Natural killer cell (primary cell): ENCODE results near the gene DDX60. TPM values are rescaled to one million over a fixed set of nuclear protein-coding genes. Genes with fewer than 3 reads are reported as not detected.
"Not testable (repeated sequence)": the region's sequence is repeated elsewhere in the genome, so short reads cannot be mapped to it uniquely, and the experiment has no call there.

ENCODE experiments used
- ATAC-seq, 3 donors: fragments of 150-1000 bp in 2 of 3; fragments of 200-7000 bp in 1 of 3; cut with Tn5 transposase; 1 replicate in 1 of 3; 2 replicates in 2 of 3; pipeline ENCODE4 v1.10.0; 2021; ENCODE audit warnings: mild to moderate bottlenecking in 2 of 3, moderate library complexity in 2 of 3
- DNase-seq, 2 donors: peaks; one replicate each; pipeline versions ENCODE4 v3.0.0 to v3.0.0-alpha.2; 2013 to 2021; ENCODE audit warnings: mixed read lengths in 1 of 2
- H3K27ac ChIP-seq: one replicate; pipeline ENCODE4 v1.5.1; 2013; ENCODE audit warnings: mild to moderate bottlenecking, low read length
- H3K27me3 ChIP-seq: one replicate; pipeline ENCODE4 v1.6.1; 2013; ENCODE audit warnings: low read length; ENCODE audit not compliant: control insufficient read depth, insufficient read depth
- H3K36me3 ChIP-seq: one replicate; pipeline ENCODE4 v1.6.1; 2013; ENCODE audit warnings: low read length; ENCODE audit not compliant: control insufficient read depth, insufficient read depth
- H3K4me1 ChIP-seq: one replicate; pipeline ENCODE4 v1.6.1; 2013; ENCODE audit warnings: low read length; ENCODE audit not compliant: control insufficient read depth, insufficient read depth
- H3K4me3 ChIP-seq: one replicate; pipeline ENCODE4 v1.5.1; 2013; ENCODE audit warnings: low read length
- H3K9me3 ChIP-seq: one replicate; pipeline ENCODE4 v1.6.1; 2013; ENCODE audit warnings: low read length; ENCODE audit not compliant: control insufficient read depth, insufficient read depth
- H3K27ac Mint-ChIP-seq, 2 donors: one replicate each; pipeline ENCODE4 v1.8.0; 2022; ENCODE audit warnings: mild to moderate bottlenecking in 2 of 2, mixed read lengths in 2 of 2, moderate library complexity in 1 of 2
- H3K27me3 Mint-ChIP-seq, 2 donors: one replicate each; pipeline ENCODE4 v1.8.0; 2022; ENCODE audit warnings: low read depth in 2 of 2, mixed read lengths in 2 of 2
- H3K36me3 Mint-ChIP-seq: one replicate; pipeline ENCODE4 v1.8.0; 2022; ENCODE audit warnings: mixed read lengths
- H3K4me1 Mint-ChIP-seq, 2 donors: one replicate each; pipeline ENCODE4 v1.8.0; 2022; ENCODE audit warnings: mixed read lengths in 2 of 2
- H3K4me3 Mint-ChIP-seq: one replicate; pipeline ENCODE4 v1.8.0; 2022; ENCODE audit warnings: mild to moderate bottlenecking, moderate library complexity, mixed read lengths
- H3K9me3 Mint-ChIP-seq, 2 donors: one replicate each; pipeline ENCODE4 v1.8.0; 2022; ENCODE audit warnings: mixed read lengths in 2 of 2
- CTCF ChIP-seq: fragments of 200-600 bp; IDR thresholded peaks from one replicate; pipeline ENCODE4 v1.8.0; 2022; ENCODE audit warnings: antibody characterized with exemption
- WGBS: methylation state at CpG from one replicate; pipeline ENCODE4 v1.1.7; 2013; ENCODE audit warnings: missing lambda C conversion rate; ENCODE audit not compliant: insufficient coverage; 5-methylcytosine and 5-hydroxymethylcytosine counted together
- intact Hi-C: fragments of 100-400 bp; cut with micrococcal nuclease; formaldehyde crosslinking; loops from one replicate; pipeline ENCODE4 v1.14.2; 2022
- total RNA-seq, 4 donors: library from RNA; stranded (reverse); fragments of 120-200 nt in 1 of 4; gene quantifications; one replicate each; pipeline versions ENCODE4 v1.2.3 to v1.2.4, GENCODE V29; 2013 to 2022

The DDX60 gene
- total RNA-seq, 3 donors from 2014 or later (not counting 1 experiment from before 2014, with no cell fraction given) = 29.4 to 37.2 (median 31.5) TPM

DNA sequence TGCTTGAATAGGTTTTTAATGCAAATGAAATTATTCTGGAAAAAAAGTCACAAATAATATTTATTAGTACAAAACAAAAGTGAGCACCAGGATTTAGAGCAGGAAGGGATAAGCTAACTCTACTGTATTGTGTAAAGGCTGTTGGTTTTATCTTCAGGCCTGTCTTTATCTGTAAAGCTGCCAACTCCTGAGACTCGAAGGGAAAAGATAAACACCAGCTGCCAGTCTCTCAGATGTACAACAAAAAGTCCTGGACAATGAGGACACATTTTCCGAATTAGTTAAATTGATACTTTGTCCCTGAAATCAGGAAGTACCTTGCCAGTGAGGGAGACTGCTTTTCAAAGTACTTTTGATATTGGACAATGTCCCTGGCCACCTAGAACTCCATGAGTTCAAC is 8.8 kb downstream of the DDX60 start:
- ATAC-seq (no peak), DNase-seq (no peak)
- Histone ChIP-seq H3K4me1 (no peaks in the 10 kb centered on the region), H3K36me3 (peaks cover 51% of the 10 kb centered on the region), H3K9me3 (no peaks in the 10 kb centered on the region), H3K27me3 (no peaks in the 10 kb centered on the region), H3K27ac (no peak overlapping the region), H3K4me3 (no peak overlapping the region)
- Mint-ChIP-seq H3K4me1 (peaks cover 17 to 33% of the 10 kb centered on the region in 2 donors), H3K4me3 (no peak overlapping the region), H3K36me3 (peaks cover 18% of the 10 kb centered on the region), H3K9me3 (no peaks in the 10 kb centered on the region), H3K27me3 (no peaks in the 10 kb centered on the region), H3K27ac (no peak overlapping the region)
- intact Hi-C loops = loop anchor here (10.0 kb wide), 2 partner anchors 695 to 1715 kb away; partner anchors contain the start of gene MFAP3L
- WGBS = 91% methylated on average over 2 of the region's 2 CpGs
- no peak for TF ChIP-seq CTCF

DNA sequence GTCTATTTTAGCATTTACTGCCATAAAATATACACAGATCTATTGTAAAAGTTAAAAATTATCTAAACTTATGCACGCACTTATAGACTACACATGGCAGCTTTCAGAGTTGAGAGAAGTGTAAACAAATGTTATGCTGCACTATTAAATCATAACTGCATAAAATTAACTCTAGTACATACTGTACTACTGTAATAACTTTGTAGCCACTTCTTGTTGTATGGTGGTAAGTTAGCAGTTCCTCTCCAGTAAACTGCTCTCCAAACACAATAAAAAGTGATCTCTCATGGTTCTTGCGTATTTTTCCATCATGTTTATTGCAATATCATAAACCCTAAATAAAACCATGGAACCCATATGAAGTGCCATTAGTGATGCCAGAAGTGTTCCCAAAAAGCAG is 9.6 kb downstream of the DDX60 start:
- peaks cover 13 to 27% of the 10 kb centered on the region in 2 donors for H3K4me1 Mint-ChIP-seq
- no CpG with 5 or more reads among the region's 2 CpGs for WGBS

DNA sequence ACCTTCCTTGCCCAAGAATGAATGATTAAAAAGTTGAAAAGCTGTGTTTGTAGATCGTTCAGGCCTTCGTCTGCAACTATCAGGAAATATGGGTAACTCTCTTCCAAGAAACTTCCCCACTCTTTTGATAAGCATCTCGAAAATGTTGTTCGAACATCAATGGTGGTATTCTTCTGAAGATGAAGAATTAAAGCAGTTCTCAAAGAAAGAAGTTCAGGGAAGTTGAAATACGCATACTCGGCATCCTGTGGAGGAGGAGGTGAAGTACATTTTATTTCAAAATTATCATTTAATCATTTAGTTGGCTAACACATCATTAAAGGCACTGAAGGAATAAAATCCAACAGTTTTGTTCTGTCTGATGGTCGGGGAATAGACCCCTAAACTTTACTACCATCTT is 12.1 kb downstream of the DDX60 start:
- WGBS = 92% methylated on average over 5 of the region's 7 CpGs
- Histone ChIP-seq H3K27ac (no peak overlapping the region), H3K4me1 (no peaks in the 10 kb centered on the region), H3K4me3 (no peak overlapping the region), H3K27me3 (no peaks in the 10 kb centered on the region), H3K9me3 (no peaks in the 10 kb centered on the region), H3K36me3 (peaks cover 70% of the 10 kb centered on the region)
- no peak for DNase-seq
- no peak overlapping the region for H3K4me3 Mint-ChIP-seq
- no peak for ATAC-seq
- H3K27me3 Mint-ChIP-seq = no peaks in the 10 kb centered on the region
- H3K9me3 Mint-ChIP-seq = no peaks in the 10 kb centered on the region
- H3K27ac Mint-ChIP-seq = no peak overlapping the region
- intact Hi-C loops = no loop called here
- H3K36me3 Mint-ChIP-seq = peaks cover 18% of the 10 kb centered on the region
- TF ChIP-seq CTCF = no peak
- H3K4me1 Mint-ChIP-seq = peaks cover under 1 to 9% of the 10 kb centered on the region in 2 donors

More for the DNA sequence above, 9.6 kb downstream of the DDX60 start:
- Mint-ChIP-seq H3K4me3 (no peak overlapping the region), H3K27me3 (no peaks in the 10 kb centered on the region), H3K9me3 (no peaks in the 10 kb centered on the region), H3K36me3 (peaks cover 18% of the 10 kb centered on the region), H3K27ac (no peak overlapping the region)
- Histone ChIP-seq H3K36me3 (peaks cover 59% of the 10 kb centered on the region), H3K4me1 (no peaks in the 10 kb centered on the region), H3K9me3 (no peaks in the 10 kb centered on the region), H3K27me3 (no peaks in the 10 kb centered on the region), H3K4me3 (no peak overlapping the region), H3K27ac (no peak overlapping the region)
- no peak for TF ChIP-seq CTCF
- intact Hi-C loops = no loop called here
- no peak for DNase-seq
- ATAC-seq = no peak

DNA sequence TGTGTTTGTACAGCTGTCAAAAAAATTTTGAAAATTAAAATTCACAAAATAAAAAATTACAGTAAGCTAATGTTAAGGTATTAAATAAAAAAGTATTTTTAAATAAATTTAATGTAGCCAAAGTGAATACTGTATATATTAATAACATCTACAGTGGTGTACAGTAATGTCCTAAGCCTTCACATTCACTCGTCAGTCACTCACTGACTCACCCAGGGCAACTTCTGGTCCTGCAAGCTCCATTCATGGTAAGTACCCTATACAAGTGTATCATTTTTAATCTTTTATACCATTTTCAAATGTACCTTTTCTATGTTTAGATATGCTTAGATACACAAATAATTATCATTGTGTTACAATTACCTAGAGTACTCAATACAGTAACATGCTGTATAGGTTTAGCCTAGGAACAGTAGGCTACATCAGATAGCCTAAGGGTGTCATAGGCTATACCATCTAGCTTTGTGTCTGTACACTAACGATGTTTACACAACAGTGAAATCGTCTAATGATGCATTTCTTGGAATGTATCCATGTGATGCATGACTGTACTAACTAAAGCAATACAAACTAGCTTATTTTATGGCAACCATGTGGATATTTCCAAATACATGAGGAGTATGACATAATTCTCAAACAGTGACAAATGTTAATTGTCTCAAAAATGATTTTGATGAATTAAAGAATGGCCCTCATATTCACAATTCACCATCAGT is 13.7 kb downstream of the DDX60 start:
- Mint-ChIP-seq H3K27ac (no peak overlapping the region), H3K4me1 (peaks cover 0 to 6% of the 10 kb centered on the region in 2 donors), H3K27me3 (no peaks in the 10 kb centered on the region), H3K4me3 (no peak overlapping the region), H3K9me3 (no peaks in the 10 kb centered on the region), H3K36me3 (peaks cover 11% of the 10 kb centered on the region)
- DNase-seq (no peak), ATAC-seq (no peak)
- Histone ChIP-seq H3K27ac (no peak overlapping the region), H3K9me3 (no peaks in the 10 kb centered on the region), H3K36me3 (peaks cover 69% of the 10 kb centered on the region), H3K4me1 (no peaks in the 10 kb centered on the region), H3K4me3 (no peak overlapping the region), H3K27me3 (no peaks in the 10 kb centered on the region)
- TF ChIP-seq CTCF = no peak
- intact Hi-C loops = no loop called here
- WGBS = 100% methylated on average over 3 of the region's 3 CpGs

DNA sequence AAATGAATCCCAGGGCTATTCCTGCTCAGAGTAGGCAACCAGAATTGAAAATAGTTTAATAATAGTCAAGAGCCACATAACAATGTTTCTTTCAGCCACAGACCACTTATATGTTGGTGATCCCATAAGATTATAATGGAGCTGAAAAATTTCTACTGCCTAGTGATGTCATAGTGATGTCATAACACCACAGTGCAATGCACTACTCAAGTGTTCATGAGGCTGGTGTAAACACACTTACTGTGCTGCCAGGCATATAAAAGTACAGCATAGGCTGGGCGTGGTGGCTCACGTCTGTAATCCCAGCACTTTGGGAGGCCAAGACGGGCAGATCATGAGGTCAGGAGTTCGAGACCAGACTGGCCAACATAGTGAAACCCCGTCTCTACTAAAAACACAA is 15.1 kb downstream of the DDX60 start:
- peaks cover 58% of the 10 kb centered on the region for H3K36me3 ChIP-seq
- WGBS = 100% methylated on average over 5 of the region's 5 CpGs
- H3K36me3 Mint-ChIP-seq = not testable (repeated sequence)

More for the DNA sequence above, 15.1 kb downstream of the DDX60 start:
- H3K27me3 ChIP-seq, H3K27ac Mint-ChIP-seq, ATAC-seq, H3K9me3 ChIP-seq, H3K4me1 ChIP-seq, H3K9me3 Mint-ChIP-seq, H3K4me3 Mint-ChIP-seq, H3K27ac ChIP-seq, DNase-seq, H3K4me3 ChIP-seq, H3K4me1 Mint-ChIP-seq, intact Hi-C loops, H3K27me3 Mint-ChIP-seq: not testable (repeated sequence)
